Subcutaneous adipose tissue (tissue), 4 donors: ENCODE results near the gene PRSS1. TPM values are rescaled to one million over a fixed set of nuclear protein-coding genes. Genes with fewer than 3 reads are reported as not detected.

Experiments used
- CTCF ChIP-seq: fragments of 450-650 bp; IDR thresholded peaks from one replicate; pipeline ENCODE4 v1.5.1; 2016; ENCODE audit warnings: low read depth, mild to moderate bottlenecking, control low read depth, antibody characterized with exemption, moderate library complexity
- total RNA-seq, 4 donors: library from RNA; depleted of rRNA; stranded (reverse); fragments of >200 nt; gene quantifications; one replicate each; pipeline ENCODE4 v1.1.0, GENCODE V29; 2016

PRSS1 gene
- total RNA-seq, 4 donors from 2014 or later, result not detected

GRCh38 chr7:142739923-142740492 is 9.3 kb upstream of the PRSS1 start:
- no peak for TF ChIP-seq CTCF

GRCh38 chr7:142740786-142741185 is 8.5 kb upstream of the PRSS1 start:
- no peak for TF ChIP-seq CTCF

- TF ChIP-seq CTCF, result no peak
Measured at GRCh38 chr7:142745091-142745635, 4.1 kb upstream of the PRSS1 start.

GRCh38 chr7:142745745-142746144 is 3.5 kb upstream of the PRSS1 start:
- no peak for TF ChIP-seq CTCF

GRCh38 chr7:142746264-142746663 is 3.0 kb upstream of the PRSS1 start:
- no peak for TF ChIP-seq CTCF

- no peak for TF ChIP-seq CTCF
Measured at GRCh38 chr7:142750321-142750938, 1.2 kb downstream of the PRSS1 start.

- TF ChIP-seq CTCF, result no peak
Measured at GRCh38 chr7:142752376-142753225, 3.3 kb downstream of the PRSS1 start.
